ENCODE measurements around the gene KDELR3. TPM values are rescaled to one million over a fixed set of nuclear protein-coding genes. Genes with fewer than 3 reads are reported as not detected.
A peak's percentile ranks its signal among the peaks of the same experiment; 100 is the strongest.
"Not testable (repeated sequence)": the region's sequence is repeated elsewhere in the genome, so short reads cannot be mapped to it uniquely, and the experiment has no call there.

KDELR3 gene
- total RNA-seq, 1 experiment from 2014 or later: 7.3 TPM

GRCh38 chr22:38469306-38469781 lies 1.4 kb downstream of the KDELR3 start:
- Histone ChIP-seq H3K27ac (ENCODE audit: insufficient read length, low read depth, low read length) (no peak overlapping the region), H4K20me1 (ENCODE audit: control insufficient read depth, insufficient read depth, insufficient read length) (peaks cover 3% of the 10 kb centered on the region), H2BK5ac (ENCODE audit: insufficient read length, low read length) (no peak overlapping the region), H3K9ac (ENCODE audit: extremely low read depth, insufficient read length, low read length) (no peak overlapping the region), H2BK20ac (ENCODE audit: low read depth, low read length, poor library complexity, severe bottlenecking) (no peak overlapping the region), H2BK120ac (ENCODE audit: low read depth, low read length, poor library complexity, severe bottlenecking) (no peak overlapping the region), H3K14ac (ENCODE audit: insufficient read depth, low read length) (no peak overlapping the region), H4K91ac (ENCODE audit: insufficient read length, low read depth, low read length) (no peak overlapping the region), H2AK5ac (ENCODE audit: insufficient read length, low read length) (no peak overlapping the region), H3K23ac (ENCODE audit: insufficient read length, low read depth, low read length) (no peak overlapping the region), H2AFZ (ENCODE audit: low read length) (no peak overlapping the region), H3K4me2 (ENCODE audit: insufficient read depth, insufficient read length, low read length) (no peak overlapping the region), H3K23me2 (ENCODE audit: insufficient read length, low read depth, low read length, poor library complexity, severe bottlenecking) (peaks cover 9% of the 10 kb centered on the region), H2BK15ac (ENCODE audit: low read depth, low read length) (no peak overlapping the region), H4K5ac (ENCODE audit: insufficient read length, low read depth, low read length) (no peak overlapping the region), H3K4ac (ENCODE audit: low read depth, low read length) (no peak overlapping the region), H3K9me3 (ENCODE audit: control insufficient read depth, low read depth, low read length) (no peaks in the 10 kb centered on the region), H3K79me2 (ENCODE audit: insufficient read depth, low read length) (no peaks in the 10 kb centered on the region), H3K27me3 (ENCODE audit: insufficient read depth, low read length) (no peaks in the 10 kb centered on the region; the same call in 1 of the 2 replicates), H3K79me1 (ENCODE audit: insufficient read depth, low read depth, low read length, poor library complexity, severe bottlenecking) (no peaks in the 10 kb centered on the region), H3K4me1 (ENCODE audit: insufficient read depth, low read length) (no peaks in the 10 kb centered on the region), H3K18ac (ENCODE audit: insufficient read length, low read depth, low read length) (no peak overlapping the region), H4K8ac (replicated peaks; ENCODE audit: insufficient read length, low read depth, low read length) (no peak overlapping the region), H2BK12ac (ENCODE audit: insufficient read length, low read depth, low read length) (no peak overlapping the region), H3K56ac (ENCODE audit: insufficient read length, low read depth, low read length) (no peak overlapping the region), H3T11ph (ENCODE audit: low read length) (no peak overlapping the region)
- Mint-ChIP-seq H3K4me1 (peaks cover 13 to 28% of the 10 kb centered on the region in 2 experiments), H3K9me3 (no peaks in the 10 kb centered on the region), H3K36me3 (ENCODE audit: insufficient read depth in 1 of 3, low read depth in 3 of 3) (no peaks in the 10 kb centered on the region), H3K27me3 (ENCODE audit: low read depth) (peaks cover 45% of the 10 kb centered on the region), H3K27ac (peak overlapping the region in 1 of 3 experiments; percentile 35; a peak in 1 of 7 replicates), H3K4me3 (peak overlapping the region in 1 of 2 experiments; percentile 14; a peak in 1 of 5 replicates)
- WGBS (ENCODE audit: extremely low coverage, insufficient read length, low lambda C conversion rate): no CpG with 5 or more reads among the region's 6 CpGs
- no peak for DNase-seq
- no peak for TF ChIP-seq CTCF (conservative IDR thresholded peaks at IDR 0.05)

- not testable (repeated sequence) for H4K20me1 ChIP-seq (ENCODE audit: control insufficient read depth, insufficient read depth, insufficient read length); H2BK120ac ChIP-seq (ENCODE audit: low read depth, low read length, poor library complexity, severe bottlenecking); H3K79me2 ChIP-seq (ENCODE audit: insufficient read depth, low read length); H3K4me1 ChIP-seq (ENCODE audit: insufficient read depth, low read length); H2BK20ac ChIP-seq (ENCODE audit: low read depth, low read length, poor library complexity, severe bottlenecking); H2AFZ ChIP-seq (ENCODE audit: low read length); H3K56ac ChIP-seq (ENCODE audit: insufficient read length, low read depth, low read length); H3K4me3 Mint-ChIP-seq; H3K27ac Mint-ChIP-seq; H2BK5ac ChIP-seq (ENCODE audit: insufficient read length, low read length); H3K4me2 ChIP-seq (ENCODE audit: insufficient read depth, insufficient read length, low read length); H3K23me2 ChIP-seq (ENCODE audit: insufficient read length, low read depth, low read length, poor library complexity, severe bottlenecking); H3K18ac ChIP-seq (ENCODE audit: insufficient read length, low read depth, low read length); H3K79me1 ChIP-seq (ENCODE audit: insufficient read depth, low read depth, low read length, poor library complexity, severe bottlenecking); H3K9me3 Mint-ChIP-seq; H3K27me3 ChIP-seq (ENCODE audit: insufficient read depth, low read length); H2BK12ac ChIP-seq (ENCODE audit: insufficient read length, low read depth, low read length); H4K8ac ChIP-seq (replicated peaks; ENCODE audit: insufficient read length, low read depth, low read length); H3K23ac ChIP-seq (ENCODE audit: insufficient read length, low read depth, low read length); H3K9ac ChIP-seq (ENCODE audit: extremely low read depth, insufficient read length, low read length); H4K5ac ChIP-seq (ENCODE audit: insufficient read length, low read depth, low read length); H3K27ac ChIP-seq (ENCODE audit: insufficient read length, low read depth, low read length); H4K91ac ChIP-seq (ENCODE audit: insufficient read length, low read depth, low read length); H2BK15ac ChIP-seq (ENCODE audit: low read depth, low read length); H3K36me3 Mint-ChIP-seq (ENCODE audit: insufficient read depth in 1 of 3, low read depth in 3 of 3); H3K9me3 ChIP-seq (ENCODE audit: control insufficient read depth, low read depth, low read length); H3K14ac ChIP-seq (ENCODE audit: insufficient read depth, low read length); DNase-seq; H3T11ph ChIP-seq (ENCODE audit: low read length); H2AK5ac ChIP-seq (ENCODE audit: insufficient read length, low read length); H3K4ac ChIP-seq (ENCODE audit: low read depth, low read length)
- peaks cover 14 to 29% of the 10 kb centered on the region in 2 experiments for H3K4me1 Mint-ChIP-seq
- WGBS (ENCODE audit: extremely low coverage, insufficient read length, low lambda C conversion rate): no CpG with 5 or more reads among the region's 10 CpGs
- peaks cover 40% of the 10 kb centered on the region for H3K27me3 Mint-ChIP-seq (ENCODE audit: low read depth)
These were observed 2.3 kb downstream of the KDELR3 start for GRCh38 chr22:38470179-38470578.

Measured in H9 (cell line).